GM13976 (cell line): ENCODE measurements around the gene IFTAP.
"Not testable (repeated sequence)": the region's sequence is repeated elsewhere in the genome, so short reads cannot be mapped to it uniquely, and the experiment has no call there.

ENCODE experiments used
- DNase-seq: peaks from one replicate; pipeline ENCODE4 v3.0.0; 2012; ENCODE audit warnings: low spot score
- CTCF ChIP-seq: IDR thresholded peaks from 2 replicates; pipeline ENCODE4 v1.5.1; 2012; ENCODE audit warnings: borderline replicate concordance, mild to moderate bottlenecking; ENCODE audit not compliant: insufficient read depth; ENCODE audit errors: extremely low read depth, missing control alignments, control extremely low read depth
- in situ Hi-C: fragments of 300-500 bp; cut with MboI; formaldehyde crosslinking; loops from one replicate; pipeline ENCODE4 v1.12.0; 2022; ENCODE audit warnings: low sequenced_read_pairs, mixed read lengths, inconsistent platforms; ENCODE audit not compliant: unreplicated experiment

The IFTAP gene

GRCh38 chr11:36628765-36629244 lies 34.5 kb downstream of the IFTAP start:
- DNase-seq = no peak
- TF ChIP-seq CTCF = no peak
- in situ Hi-C loops = no loop called here

GRCh38 chr11:36631774-36632173 lies 37.5 kb downstream of the IFTAP start:
- in situ Hi-C loops = no loop called here
- TF ChIP-seq CTCF = no peak
- peak; percentile 30 for DNase-seq

- TF ChIP-seq CTCF = no peak
- no peak for DNase-seq
- in situ Hi-C loops = no loop called here
Observed at GRCh38 chr11:36635066-36635862, 41.0 kb downstream of the IFTAP start.

- DNase-seq = no peak
- in situ Hi-C loops = no loop called here
- no peak for TF ChIP-seq CTCF
Observed at GRCh38 chr11:36638556-36638955, 44.3 kb downstream of the IFTAP start.

- no peak for TF ChIP-seq CTCF
- in situ Hi-C loops = no loop called here
- no peak for DNase-seq
Observed at GRCh38 chr11:36657610-36658267, 63.4 kb downstream of the IFTAP start.

GRCh38 chr11:36661359-36661758 lies 67.1 kb downstream of the IFTAP start:
- DNase-seq, in situ Hi-C loops: not testable (repeated sequence)
